CD4-positive, alpha-beta T cell treated with Interferon alpha-2 for 1 hour (primary cell): ENCODE results near the gene PSTPIP2.
"Not testable (repeated sequence)": the region's sequence is repeated elsewhere in the genome, so short reads cannot be mapped to it uniquely, and the experiment has no call there.

Experiments used
- DNase-seq, 2 donors: peaks; one replicate each; pipeline ENCODE4 v3.0.0-alpha.2; 2020 to 2022

Gene PSTPIP2

DNA sequence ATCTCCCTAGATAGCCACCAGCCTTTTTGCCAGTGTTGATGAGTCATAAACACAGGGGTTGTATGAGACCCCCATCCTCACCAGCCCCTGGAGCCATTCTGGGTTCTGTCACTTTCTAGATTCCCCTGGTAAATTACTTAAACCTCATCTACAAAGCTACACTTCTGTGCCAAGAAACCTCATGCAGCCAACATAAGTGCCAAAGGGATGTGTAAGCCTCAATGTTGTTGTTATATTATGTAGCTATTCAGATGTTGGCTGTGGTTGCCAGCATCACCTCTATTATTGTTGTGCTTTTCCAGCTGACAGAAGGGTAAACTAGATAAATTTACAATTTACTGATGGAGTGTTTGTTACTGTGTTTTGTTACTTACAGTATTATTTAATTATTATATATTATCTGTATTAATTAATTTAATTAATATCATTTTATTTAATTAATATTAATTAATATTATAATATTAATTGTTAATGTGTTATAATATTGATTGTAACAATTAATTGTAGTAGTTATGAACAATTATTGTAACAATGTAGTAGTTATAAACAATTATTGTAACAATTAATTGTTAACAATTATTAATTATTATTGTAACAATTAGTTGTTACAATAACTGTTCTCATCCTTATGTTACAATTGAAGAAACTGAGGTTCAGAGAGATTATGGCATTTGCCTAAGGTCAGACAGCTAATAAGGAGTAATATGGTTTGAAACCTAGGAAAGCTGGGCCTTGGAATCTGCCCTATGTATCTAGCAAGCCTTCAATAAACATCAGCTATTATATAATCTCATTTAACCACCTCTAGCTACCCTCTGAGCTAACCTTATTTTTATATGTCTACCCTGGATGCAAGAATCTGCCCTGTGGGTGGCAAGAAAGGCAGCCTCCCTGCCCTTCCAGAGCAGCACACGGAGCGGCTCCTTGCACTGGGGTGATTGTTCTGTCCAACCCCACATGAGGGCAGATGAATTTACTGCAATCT lies 36.1 kb downstream of the PSTPIP2 start:
- DNase-seq: no peak

DNA sequence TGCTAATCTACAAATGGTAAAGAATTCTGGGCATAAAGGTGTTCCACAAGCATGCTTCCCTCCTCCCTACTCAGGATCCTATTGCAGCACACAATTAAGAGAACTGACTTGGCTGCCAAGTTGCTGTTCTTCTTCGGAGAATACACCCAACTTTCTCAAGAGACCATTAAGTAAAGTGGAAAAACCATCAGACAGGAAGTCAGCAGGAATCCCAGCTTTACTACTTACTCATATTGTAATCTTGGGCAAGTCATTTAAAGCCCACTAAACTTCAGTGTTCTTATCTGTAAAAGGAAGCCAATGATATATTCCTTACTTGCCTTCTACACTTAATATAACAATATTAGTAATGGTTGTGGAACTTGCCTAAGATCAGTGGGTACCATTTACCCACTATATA lies 37.8 kb downstream of the PSTPIP2 start:
- DNase-seq: no peak

DNA sequence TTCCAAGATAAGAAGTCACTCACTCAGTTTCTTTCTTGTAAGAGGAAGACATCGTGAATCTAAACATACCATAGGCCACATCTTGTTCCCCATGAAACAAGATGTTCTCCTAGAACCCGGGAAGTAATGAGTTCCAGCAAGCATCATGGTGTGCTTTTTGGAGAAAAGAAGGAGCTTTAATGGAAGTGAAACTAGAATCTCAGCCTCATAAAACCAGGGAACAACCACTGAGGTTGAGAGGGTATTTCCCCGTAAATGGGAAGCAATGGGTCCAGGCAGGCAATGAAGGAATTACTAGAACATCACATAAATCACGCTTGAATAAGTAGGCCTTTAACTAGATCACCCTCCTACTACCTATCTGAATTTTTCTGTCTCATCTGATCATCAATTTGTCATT lies 40.3 kb downstream of the PSTPIP2 start:
- DNase-seq: no peak

DNA sequence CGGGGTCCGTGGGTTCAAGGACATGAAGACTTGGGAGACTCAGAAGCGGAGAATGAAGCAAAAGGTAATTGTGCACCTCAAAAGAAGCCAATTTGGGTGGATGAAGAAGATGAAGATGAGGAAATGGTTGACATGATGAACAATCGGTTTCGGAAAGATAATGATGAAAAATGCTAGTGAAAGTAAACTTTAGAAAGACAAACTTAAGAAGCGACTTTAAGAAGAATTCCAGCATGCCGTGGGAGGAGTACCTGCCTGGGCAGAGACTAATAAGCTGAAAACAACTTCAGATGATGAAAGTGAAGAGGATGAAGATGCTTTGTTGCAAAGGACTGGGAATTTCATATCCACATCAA lies 43.5 kb downstream of the PSTPIP2 start:
- DNase-seq: no peak

DNA sequence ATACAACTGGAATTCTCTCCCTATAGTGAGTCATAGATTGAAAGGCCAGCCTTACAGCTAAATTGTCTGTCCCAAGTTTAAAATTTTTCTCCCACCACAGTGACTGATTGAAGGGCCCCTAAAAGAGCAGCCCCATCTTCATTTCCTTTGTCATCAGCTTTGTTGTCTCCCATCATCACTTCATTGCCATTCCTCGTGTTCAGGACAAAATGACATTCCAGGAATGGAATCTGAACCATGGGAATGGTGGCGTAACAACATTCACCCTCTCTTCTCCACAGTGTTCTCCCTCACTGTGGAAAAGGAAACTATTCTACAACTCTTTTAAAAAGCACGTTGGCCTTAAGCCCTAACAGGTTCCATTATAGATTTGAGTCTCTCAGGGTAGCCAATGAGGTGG lies 52.1 kb downstream of the PSTPIP2 start:
- DNase-seq: no peak

DNA sequence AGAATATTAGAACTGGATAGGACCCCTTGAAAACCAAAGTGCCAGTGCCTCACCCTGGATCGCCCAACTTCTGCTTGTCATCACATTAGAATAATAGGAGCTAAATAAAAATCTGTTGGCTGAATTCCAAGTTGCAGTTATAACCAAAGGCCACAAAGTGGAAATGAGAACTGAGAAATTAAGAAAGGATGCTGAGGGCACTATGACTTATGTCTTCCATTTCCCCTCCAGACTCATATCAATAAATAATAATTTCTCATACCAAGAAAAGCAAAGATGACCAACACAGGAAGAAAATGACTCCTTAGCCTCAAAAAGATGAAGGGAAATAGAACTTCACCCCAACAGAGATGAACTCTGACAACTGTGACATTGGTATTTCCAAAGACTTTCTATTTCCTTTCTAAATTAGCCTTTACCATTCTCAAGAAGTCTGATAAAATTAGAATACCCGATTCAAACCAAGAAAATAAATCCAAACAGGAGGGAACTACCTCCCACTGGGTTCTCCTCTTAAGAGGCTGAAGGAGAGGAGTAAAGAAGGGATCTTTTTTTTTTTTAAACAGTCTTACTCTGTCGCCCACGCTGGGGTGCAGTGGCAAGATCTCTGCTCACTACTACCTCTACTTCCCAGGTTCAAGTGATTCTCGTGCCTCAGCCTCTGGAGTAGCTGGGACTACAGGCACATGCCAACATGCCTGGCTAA lies 58.4 kb downstream of the PSTPIP2 start:
- DNase-seq: peak in 1 of 2 donors; percentile 12

DNA sequence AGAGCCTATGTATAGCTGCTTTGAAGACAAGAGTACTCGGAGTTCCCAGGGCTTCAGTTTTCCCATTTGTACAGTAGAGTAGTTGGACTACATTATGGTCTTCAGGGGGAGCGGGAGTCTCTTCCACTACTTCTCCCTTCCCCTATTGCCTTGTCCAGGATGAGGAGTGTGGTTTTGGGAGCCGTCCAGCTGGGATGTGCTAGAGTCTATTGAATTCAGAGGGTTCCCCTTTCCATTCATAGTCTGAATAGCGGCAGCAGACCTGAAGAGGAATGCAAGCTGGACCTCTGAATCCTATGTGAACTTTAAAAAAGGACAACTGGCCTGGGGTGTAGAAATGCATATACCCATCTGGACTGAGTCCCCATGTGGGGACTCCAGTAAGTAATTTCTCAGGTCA lies 61.4 kb downstream of the PSTPIP2 start:
- no peak for DNase-seq

DNA sequence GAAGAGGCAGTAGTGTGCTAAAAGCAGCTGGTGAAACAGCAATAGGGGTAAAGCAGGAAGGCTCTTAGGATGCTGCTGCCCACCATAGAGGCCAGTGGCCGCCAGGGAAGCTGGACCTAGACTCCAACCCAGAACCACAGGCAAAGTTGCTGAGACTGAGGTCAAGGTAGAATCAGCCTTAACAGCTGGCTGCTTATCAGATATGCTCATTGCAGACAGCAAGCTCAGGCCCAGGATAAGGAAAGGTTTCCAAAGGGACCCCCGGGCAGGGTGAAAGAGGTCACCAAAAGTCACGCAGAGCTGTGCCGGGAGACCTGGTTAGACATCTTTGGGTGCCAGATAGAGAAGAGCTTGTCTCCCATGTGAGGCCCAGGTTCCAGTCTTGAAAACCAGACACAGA lies 62.0 kb downstream of the PSTPIP2 start:
- DNase-seq: no peak

DNA sequence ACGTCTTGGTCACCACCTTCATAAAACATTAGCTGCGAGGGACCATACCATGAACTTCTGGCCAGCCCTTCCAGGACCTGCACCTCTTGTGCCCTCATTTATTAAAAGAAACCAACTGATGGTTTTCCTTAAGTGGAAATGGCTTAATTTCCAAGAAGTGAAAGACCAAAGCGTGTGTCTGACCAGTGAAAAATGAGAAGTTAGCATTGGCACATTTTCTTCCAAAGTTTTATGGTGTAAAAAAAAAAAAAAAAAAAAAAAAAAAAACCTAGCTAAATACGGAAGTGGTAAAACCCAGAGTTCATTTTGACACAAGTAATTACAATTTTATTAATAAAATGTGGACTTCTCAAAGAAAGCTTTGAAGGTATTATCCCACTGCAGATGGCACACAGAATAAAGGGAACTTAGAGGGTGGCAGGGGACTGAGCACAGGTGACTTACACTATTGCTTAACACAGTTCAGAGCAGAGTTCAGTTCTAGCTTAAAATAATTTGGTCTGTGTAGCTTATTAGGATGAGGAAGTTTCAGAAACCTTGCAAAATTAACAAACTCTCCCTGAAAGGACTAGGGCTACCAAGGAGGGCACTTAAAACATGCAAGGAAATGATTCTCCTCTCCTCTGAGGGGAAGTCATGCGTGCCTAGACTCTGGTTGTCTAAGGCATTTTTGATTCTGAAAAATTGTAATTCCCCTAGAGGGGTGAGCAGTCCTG lies 62.8 kb downstream of the PSTPIP2 start:
- peak; percentile 14 to 46 for DNase-seq

DNA sequence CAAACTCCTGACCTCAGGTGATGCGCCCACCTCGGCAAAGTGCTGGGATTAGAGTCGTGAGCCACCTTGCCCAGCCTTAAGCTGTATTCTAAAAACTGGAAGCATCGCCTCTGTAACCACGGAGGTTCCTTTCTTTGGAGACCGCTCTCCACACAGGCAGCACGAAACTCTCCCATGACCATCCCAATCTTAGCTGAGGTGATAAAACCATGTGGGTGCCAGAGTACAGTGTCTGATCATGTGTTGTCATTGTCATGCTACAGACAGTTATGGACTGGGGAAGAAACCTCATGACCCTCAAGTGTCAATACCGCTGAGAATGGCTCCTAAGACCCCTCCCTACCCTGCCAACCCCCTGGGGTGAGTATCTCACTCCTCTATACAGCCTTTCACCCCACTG lies 63.5 kb downstream of the PSTPIP2 start:
- DNase-seq: no peak

DNA sequence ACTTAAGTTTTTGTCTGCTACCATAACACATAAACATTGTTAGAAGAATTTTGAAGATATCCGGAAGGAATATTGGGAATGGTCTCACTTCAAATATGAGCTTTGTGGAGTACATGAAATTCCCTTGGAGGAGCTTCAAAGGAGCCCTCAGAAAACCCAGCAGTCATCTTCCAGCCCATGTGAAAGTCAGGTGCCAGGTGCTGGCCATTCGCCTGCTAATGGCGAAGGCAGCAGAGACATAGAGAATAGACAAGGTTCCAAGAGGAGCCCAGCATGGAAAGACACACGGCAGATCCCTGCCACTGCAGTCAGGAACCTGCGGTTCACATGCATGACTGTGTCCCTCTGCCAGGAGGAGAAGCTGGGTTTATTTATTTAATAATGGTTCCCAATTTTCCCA lies 64.9 kb downstream of the PSTPIP2 start:
- DNase-seq: no peak

DNA sequence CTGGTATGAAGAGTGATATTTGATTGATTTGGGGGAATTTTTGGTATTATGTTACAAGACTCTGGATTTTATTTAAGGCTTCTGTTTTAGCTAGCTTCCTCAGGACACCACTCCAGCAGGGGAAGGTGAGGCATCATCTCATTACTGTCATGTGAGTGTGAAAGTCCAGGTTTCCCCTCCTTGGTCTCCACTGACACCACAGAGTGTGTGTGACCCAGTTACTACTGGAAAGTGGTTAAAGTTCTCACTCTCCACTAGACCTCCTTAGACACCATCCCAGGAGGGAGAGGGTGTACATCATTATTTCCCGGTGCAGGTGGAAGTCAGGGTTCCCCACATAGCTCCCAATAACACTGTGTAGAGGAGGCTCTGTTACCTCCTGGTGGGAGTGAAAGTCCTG lies 69.1 kb downstream of the PSTPIP2 start:
- no peak for DNase-seq

DNA sequence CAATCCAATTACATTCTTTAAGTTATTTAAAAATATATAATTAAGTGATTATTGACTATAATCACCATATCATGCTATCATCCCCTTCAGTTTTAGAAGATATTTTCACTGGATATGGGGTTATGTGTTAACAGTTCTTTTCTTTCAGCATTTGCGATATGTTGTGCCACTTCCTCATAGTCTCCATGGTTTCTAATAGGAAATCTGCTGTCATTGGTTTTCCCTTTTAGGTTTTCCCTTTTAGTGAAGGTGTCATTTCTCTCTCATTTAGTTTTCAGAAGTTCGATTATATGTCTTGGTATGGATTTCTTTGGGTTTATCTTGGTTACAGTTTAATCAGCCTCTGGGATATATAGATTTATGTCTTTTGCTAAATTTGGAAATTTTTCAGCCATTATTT lies 70.2 kb downstream of the PSTPIP2 start:
- DNase-seq: no peak

DNA sequence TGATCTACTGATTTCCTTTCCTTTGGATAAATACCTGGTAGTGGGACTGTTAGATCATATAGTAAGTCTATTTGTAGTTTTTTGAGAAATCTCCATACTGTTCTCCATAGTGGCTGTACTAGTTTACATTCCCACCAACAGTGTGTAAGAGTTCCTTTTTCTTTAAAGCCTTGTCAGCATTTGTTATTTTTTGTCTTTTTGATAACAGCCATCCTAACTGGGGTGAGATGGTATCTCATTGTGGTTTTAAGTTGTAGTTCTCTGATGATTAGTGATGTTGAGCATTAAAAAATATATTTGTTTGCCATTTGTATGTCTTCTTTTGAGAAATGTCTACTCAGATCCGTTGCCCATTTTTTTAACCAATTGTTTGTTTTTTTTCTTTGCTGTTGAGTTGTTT lies 71.0 kb downstream of the PSTPIP2 start:
- DNase-seq: no peak

DNA sequence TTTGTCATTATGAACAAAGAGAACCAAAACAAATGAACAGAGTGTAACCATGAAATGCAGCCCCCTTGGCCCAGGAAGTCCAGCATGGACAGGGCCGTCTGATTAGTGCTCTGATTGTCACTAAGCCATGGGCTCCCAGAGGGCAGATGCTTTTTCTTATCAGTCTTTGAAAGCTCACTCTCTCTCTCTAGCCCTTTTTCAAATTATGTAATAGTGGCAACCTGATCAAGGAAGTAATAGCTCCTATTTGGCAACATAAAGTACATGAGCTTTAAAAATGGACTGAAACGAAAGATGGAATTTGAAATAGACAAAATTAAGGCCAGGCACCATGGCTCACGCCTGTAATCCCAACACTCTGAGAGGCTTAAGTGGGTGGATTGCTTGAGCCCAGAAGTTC lies 72.5 kb downstream of the PSTPIP2 start:
- no peak for DNase-seq

DNA sequence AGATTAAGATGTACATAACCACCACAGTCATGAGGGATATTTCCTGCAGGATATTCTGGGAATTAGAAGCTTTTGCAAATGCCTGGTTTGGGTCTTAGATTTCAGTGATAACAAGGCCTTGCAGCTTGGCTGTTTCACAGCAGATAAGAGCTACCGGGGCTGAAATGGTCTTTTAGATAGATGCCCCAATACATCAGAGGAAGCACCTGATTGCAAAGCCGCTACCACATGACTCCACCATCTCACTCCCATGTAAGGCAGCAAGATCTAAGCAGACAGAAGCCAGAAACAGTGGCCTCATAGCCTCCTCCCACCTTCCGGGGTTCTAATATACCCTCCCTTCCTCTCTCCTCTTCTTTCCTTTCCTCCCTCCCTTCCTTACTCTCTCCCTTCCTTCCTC lies 73.8 kb downstream of the PSTPIP2 start:
- DNase-seq: peak in 1 of 2 donors; percentile 49

DNA sequence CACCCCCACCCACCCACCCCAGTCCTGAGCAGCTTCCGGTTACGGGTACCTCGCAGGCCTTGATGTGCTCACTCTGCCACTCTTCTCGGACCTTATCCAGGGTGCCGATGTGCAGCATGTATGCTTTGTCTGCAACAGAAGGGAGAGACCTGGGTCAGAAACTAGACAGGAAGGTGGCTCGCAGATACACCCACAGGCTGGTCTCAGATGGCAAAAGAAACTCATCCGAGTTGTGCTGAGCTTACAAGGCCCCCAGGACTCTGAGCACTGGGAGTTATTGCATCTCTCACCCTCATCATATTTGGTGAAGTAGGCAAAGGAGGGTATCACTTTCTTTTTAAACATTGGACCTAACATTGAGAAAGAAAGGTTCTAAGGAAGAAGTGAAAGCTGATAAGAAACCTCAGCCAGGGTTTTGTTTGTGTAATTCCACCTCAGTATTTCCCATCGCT lies 74.3 kb downstream of the PSTPIP2 start:
- DNase-seq: peak in 1 of 2 donors; percentile 37

DNA sequence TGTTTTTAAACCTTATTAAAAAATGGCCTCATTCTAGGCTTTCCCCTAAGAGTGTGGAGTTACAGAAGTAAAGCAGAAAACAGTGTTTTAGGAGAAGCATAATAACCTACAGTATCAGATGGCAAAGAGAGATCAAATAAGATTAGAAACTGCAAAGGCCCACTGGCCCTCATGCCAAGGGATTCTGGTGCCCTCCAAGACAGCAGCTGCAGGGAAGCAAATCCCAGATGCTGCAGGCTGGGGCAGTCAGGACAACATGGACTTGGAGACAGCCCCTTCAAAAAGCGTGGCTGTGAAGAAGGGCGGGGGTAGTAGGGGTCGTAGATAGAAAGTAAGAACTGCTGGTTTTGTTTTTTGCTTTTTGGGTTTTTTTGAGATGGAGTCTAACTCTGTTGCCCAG lies 76.6 kb downstream of the PSTPIP2 start:
- no peak for DNase-seq

DNA sequence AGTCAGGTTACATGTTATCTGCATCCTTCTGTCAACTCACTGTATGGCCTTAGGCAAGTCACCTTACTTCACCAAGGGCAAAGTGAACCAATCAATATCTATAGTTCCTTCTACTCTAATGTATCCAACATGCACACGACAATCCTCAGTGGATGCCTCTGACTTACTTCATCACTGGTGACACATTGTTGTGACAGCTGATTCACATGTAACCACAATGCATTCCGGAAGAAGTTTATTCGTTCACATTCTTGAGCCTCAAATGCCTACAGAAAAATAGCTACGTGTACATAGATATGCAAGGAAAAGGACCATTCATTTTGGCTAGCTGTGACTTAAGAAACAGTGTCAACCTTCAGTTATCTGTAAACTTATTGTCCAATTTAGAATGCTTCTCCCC lies 78.6 kb downstream of the PSTPIP2 start:
- no peak for DNase-seq

DNA sequence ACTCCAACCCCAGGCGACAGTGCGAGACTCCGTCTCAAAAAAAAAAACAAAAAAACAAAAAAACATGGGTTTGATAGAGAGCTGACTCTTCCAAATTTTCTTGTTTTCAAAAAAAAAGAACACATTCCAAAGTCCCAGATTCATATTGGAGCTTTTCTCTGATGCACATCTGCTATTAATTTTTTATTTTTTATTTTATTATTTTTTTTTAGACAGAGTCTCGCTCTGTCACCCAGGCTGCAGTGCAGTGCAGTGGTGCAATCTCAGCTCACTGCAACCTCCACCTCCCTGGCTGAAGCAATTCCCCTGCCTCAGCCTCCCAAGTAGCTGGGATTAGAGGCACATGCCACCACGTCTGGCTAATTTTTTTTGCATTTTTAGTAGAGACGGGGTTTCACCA lies 79.5 kb downstream of the PSTPIP2 start:
- not testable (repeated sequence) for DNase-seq

DNA sequence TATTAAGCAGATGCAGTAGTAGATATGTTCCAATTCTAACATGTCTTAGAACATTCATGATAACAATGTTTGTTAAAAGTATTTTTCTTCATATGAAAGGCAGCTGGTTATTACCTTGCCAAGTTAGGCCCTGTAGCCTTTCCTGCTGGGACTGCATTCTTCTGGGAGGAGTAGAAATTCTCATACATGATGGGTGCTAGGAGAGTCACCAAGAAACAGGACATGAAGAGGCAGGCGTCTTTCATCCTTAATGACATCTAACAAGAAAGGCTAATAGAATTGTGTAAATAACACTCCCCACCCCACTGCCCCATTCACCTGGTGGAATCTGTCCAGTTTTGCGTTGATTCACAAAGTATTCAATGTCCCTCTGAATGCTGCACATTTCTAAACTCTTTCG lies 80.3 kb downstream of the PSTPIP2 start:
- no peak for DNase-seq

DNA sequence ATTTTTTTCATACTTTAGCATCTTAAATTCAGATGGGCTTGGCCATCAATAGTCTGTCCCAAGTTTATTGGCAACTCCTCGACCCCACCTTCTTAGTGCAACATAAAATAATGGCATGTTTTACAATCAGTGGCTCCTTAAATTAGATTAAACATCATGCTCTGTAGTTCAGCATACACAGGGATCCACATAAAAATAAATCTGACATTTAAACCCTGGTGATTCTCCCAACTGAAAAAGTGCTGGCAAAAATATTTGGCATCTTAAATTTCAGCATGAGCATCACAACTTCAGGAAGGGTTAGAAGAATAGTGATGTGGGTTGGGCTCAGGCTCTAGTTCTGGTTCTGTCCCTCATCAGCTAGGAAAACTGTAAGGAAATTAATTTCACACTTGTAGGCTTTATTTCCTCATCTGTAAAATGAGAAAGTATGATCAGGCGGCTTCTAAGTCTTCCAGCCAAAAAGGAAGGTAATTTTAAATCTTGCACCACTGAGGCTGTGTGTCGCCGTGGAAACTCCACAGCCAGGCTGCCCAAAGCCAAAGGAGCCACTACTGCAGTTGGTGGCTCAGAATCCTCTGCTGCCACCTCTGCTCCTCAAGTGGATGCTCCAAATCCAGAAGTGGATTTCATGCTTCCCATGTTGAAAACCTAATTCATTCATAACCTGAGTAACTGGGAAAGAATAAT lies 87.4 kb downstream of the PSTPIP2 start:
- DNase-seq: no peak

DNA sequence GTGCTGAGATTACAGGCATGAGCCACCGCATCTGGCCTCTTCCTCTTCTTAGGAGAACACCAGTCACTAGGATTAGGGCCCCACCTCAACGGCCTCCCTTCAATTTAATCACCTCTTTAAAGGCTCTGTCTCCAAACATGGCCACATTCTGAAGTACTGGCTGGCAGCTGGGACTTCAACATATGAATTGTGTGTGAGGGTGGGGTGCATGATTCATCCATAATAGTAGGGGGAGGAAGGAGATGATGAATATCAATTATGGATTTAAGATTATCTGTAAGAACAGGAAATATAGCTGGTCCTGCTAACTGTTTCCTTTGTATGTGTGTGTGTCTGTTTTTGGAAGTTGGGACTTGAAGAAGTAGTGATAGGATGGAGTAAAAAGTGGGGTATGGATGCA lies 90.2 kb downstream of the PSTPIP2 start:
- DNase-seq: no peak
